ENCODE data around the gene PABPC1L.

DNA sequence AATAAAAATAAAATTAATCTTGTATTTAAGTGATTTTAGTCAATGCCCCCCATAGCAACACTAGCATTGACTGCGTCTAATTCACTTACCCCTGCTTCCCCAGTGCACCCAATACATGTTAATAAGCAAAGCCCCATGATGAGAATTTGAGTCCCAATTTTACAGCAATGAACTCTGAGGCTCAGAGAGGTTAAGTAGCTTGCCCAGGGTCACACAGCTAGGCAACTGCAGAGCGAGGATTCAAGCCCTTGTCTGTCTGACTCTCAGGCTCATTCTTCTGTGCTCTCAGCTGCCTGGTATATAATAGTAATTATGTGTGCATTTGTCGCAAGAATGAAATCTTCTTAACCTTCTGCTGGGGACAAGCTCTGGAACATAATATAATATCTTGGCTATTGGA lies 8.5 kb downstream of the PABPC1L start:
- TF ChIP-seq TAF1 (IDR thresholded peaks at IDR 0.05; ENCODE audit: low read depth, low read length) = no peak
- no peak for TF ChIP-seq POLR2A (IDR thresholded peaks at IDR 0.05; ENCODE audit: low read depth, low read length)
- TF ChIP-seq SPI1 (IDR thresholded peaks at IDR 0.05; ENCODE audit: low read depth, low read length) = no peak
- no peak for TF ChIP-seq POLR2AphosphoS5 (IDR thresholded peaks at IDR 0.05; ENCODE audit: low read depth, low read length)
- no peak for TF ChIP-seq PAX5 (IDR thresholded peaks at IDR 0.05; ENCODE audit: insufficient read depth, low read length, severe bottlenecking)
